GM12878 (cell line): ENCODE results near the gene TRIM74. TPM values are rescaled to one million over a fixed set of nuclear protein-coding genes. Genes with fewer than 3 reads are reported as not detected.
"Not testable (repeated sequence)": the region's sequence is repeated elsewhere in the genome, so short reads cannot be mapped to it uniquely, and the experiment has no call there.

Experiments used
- ATAC-seq: fragments of 200-7000 bp; cut with Tn5 transposase; 3 replicates; pipeline ENCODE4 v1.9.1; 2020; ENCODE audit warnings: mild to moderate bottlenecking, moderate library complexity
- BruUV-seq: library from RNA; stranded (reverse); fragments of 400-500 nt; replicated peaks from 2 replicates; lab custom pipeline; 2021; lab: Mats Ljungman, UMichigan
- CTCF ChIA-PET: fragments of 300-600 bp; sonication (Branson Sonifier 250); formaldehyde crosslinking; extraction: SDS; loops from one replicate; lab custom pipeline; 2021; ENCODE audit warnings: inconsistent platforms; lab: Yijun Ruan, JAX
- POLR2A ChIA-PET: fragments of 350-600 bp; formaldehyde crosslinking; extraction: SDS; loops from one replicate; lab custom pipeline; 2021; ENCODE audit warnings: inconsistent platforms; lab: Charles Lee
- RAD21 ChIA-PET: fragments of 300-600 bp; sonication (Branson Sonifier 250); formaldehyde crosslinking; loops from one replicate; lab custom pipeline; 2023; ENCODE audit warnings: antibody characterized with exemption; ENCODE audit not compliant: unreplicated experiment; lab: Charles Lee
- SMC1A ChIA-PET: fragments of 300-600 bp; sonication (Branson Sonifier 250); formaldehyde crosslinking; loops from one replicate; lab custom pipeline; 2023; ENCODE audit not compliant: unreplicated experiment, uncharacterized antibody; lab: Charles Lee
- DNase-seq: peaks from one replicate; pipeline ENCODE4 v3.0.0-alpha.2; 2011; ENCODE audit warnings: low read depth, low spot score
- FAIRE-seq: peaks from 3 replicates; lab custom pipeline; 2011; peaks lifted over from hg19 to GRCh38; lab: Jason Lieb, UNC
- H2AFZ ChIP-seq: 2 replicates; pipeline ENCODE4 v1.6.0; 2011; ENCODE audit warnings: low read depth, low read length, control low read depth; ENCODE audit not compliant: control insufficient read depth
- H3K27ac ChIP-seq: 2 replicates; pipeline ENCODE4 v1.5.1; 2011; ENCODE audit warnings: control low read depth; ENCODE audit not compliant: control insufficient read depth, insufficient read depth
- H3K27me3 ChIP-seq, 2 experiments: replicated peaks in 1 of 2; 2 replicates each; pipeline versions ENCODE4 v1.6.0 to v1.6.1; 2011; ENCODE audit warnings: low read length in 1 of 2; ENCODE audit not compliant: control insufficient read depth in 2 of 2, insufficient read depth in 2 of 2
- H3K36me3 ChIP-seq, 2 experiments: 2 replicates each; pipeline ENCODE4 v1.5.1; 2011; ENCODE audit warnings: low read length in 1 of 2; ENCODE audit not compliant: control insufficient read depth in 2 of 2, insufficient read depth in 2 of 2
- H3K4me1 ChIP-seq: 2 replicates; pipeline ENCODE4 v1.6.1; 2011; ENCODE audit warnings: mild to moderate bottlenecking, low read length, moderate library complexity, mixed read lengths; ENCODE audit not compliant: control insufficient read depth, insufficient read depth
- H3K4me2 ChIP-seq: 2 replicates; pipeline ENCODE4 v1.6.0; 2011; ENCODE audit warnings: control low read depth; ENCODE audit not compliant: control insufficient read depth, insufficient read depth
- H3K4me3 ChIP-seq: fragments of 200-600 bp; sonication (generic); 2 replicates; pipeline ENCODE4 v1.5.1; 2016
- H3K79me2 ChIP-seq: 2 replicates; pipeline ENCODE4 v1.6.0; 2011; ENCODE audit warnings: low read length; ENCODE audit not compliant: control insufficient read depth, insufficient read depth
- H3K9ac ChIP-seq: 2 replicates; pipeline ENCODE4 v1.8.0; 2011; ENCODE audit warnings: low read length, control low read depth, mixed read lengths; ENCODE audit not compliant: control insufficient read depth, insufficient read depth
- H3K9me3 ChIP-seq: replicated peaks from 3 replicates; pipeline ENCODE4 v1.5.1; 2011; ENCODE audit warnings: mild to moderate bottlenecking, low read length; ENCODE audit not compliant: control insufficient read depth, insufficient read depth
- H4K20me1 ChIP-seq: 2 replicates; pipeline ENCODE4 v1.6.0; 2011; ENCODE audit not compliant: control insufficient read depth, insufficient read depth
- CREB1 ChIP-seq: IDR thresholded peaks from 2 replicates; pipeline ENCODE4 v1.6.1; 2012; ENCODE audit warnings: low read depth, mild to moderate bottlenecking, inconsistent platforms
- RAD21 ChIP-seq: IDR thresholded peaks from 2 replicates; pipeline ENCODE4 v1.6.1; 2011; ENCODE audit warnings: mild to moderate bottlenecking, low read depth, low read length, moderate library complexity; ENCODE audit not compliant: insufficient read depth
- SMC3 ChIP-seq: IDR thresholded peaks from 2 replicates; pipeline ENCODE4 v1.6.1; 2011; ENCODE audit warnings: low read length, improper control_type of control experiment, borderline replicate concordance
- WGBS: methylation state at CpG from one replicate; pipeline ENCODE4 v1.1.6; 2016; ENCODE audit warnings: low lambda C conversion rate; ENCODE audit not compliant: insufficient replicate concordance, insufficient coverage; ENCODE audit errors: missing lambda C conversion rate; 5-methylcytosine and 5-hydroxymethylcytosine counted together
- in situ Hi-C: fragments of 300-500 bp; cut with MboI; formaldehyde crosslinking; loops from 9 replicates; pipeline ENCODE4 v1.14.3; 2018; ENCODE audit warnings: mixed read lengths
- intact Hi-C: fragments of 100-400 bp; cut with micrococcal nuclease; formaldehyde crosslinking; loops from one replicate; pipeline ENCODE4 v1.14.2; 2022; ENCODE audit not compliant: unreplicated experiment
- polyA plus RNA-seq, 11 experiments: library from polyadenylated mRNA; depleted of rRNA in 4 of 11; unstranded in 6 of 11; stranded (reverse) in 5 of 11; fragments of >200 nt; fragmentation: Nextera tagmentation in 4 of 11; fragmentation: Illumina TruSeq in 1 of 11; extraction: Ambion mirVana in 4 of 11; extraction: Trizol in 1 of 11; gene quantifications; 1 replicate in 1 of 11; 2 replicates in 10 of 11; pipeline versions ENCODE4 v1.2.1 to v1.2.3, GENCODE V29; 2011 to 2016; ENCODE audit warnings: inconsistent platforms in 2 of 11, missing spikeins in 2 of 11, low read depth in 1 of 11
- total RNA-seq, 4 experiments: library from RNA; depleted of rRNA in 3 of 4; stranded (reverse); fragments of >200 nt in 3 of 4; fragmentation: Illumina TruSeq in 1 of 4; extraction: Trizol in 1 of 4; gene quantifications; 2 replicates each; pipeline versions ENCODE4 v1.2.1 to v1.2.3, GENCODE V29; 2013 to 2021
- TF ChIP-seq, protein P1 (sequence below), 3 experiments: IDR thresholded peaks in 2 of 3; conservative IDR thresholded peaks in 1 of 3; 2 replicates each; pipeline ENCODE4 v1.5.1; 2011; ENCODE audit warnings: low read depth in 3 of 3, low read length in 3 of 3, mild to moderate bottlenecking in 3 of 3, control low read depth in 2 of 3, moderate library complexity in 2 of 3, inconsistent platforms in 1 of 3, mixed read lengths in 1 of 3; ENCODE audit not compliant: control insufficient read depth in 2 of 3, insufficient read depth in 1 of 3; ENCODE audit errors: extremely low read depth in 1 of 3

Gene TRIM74
- total and polyA plus RNA-seq, 10 of the 15 experiments (the other 5 are each of a cell fraction or from before 2014, with no cell fraction given), result 0.10 to 0.48 (median 0.21) TPM; not detected in 6

DNA sequence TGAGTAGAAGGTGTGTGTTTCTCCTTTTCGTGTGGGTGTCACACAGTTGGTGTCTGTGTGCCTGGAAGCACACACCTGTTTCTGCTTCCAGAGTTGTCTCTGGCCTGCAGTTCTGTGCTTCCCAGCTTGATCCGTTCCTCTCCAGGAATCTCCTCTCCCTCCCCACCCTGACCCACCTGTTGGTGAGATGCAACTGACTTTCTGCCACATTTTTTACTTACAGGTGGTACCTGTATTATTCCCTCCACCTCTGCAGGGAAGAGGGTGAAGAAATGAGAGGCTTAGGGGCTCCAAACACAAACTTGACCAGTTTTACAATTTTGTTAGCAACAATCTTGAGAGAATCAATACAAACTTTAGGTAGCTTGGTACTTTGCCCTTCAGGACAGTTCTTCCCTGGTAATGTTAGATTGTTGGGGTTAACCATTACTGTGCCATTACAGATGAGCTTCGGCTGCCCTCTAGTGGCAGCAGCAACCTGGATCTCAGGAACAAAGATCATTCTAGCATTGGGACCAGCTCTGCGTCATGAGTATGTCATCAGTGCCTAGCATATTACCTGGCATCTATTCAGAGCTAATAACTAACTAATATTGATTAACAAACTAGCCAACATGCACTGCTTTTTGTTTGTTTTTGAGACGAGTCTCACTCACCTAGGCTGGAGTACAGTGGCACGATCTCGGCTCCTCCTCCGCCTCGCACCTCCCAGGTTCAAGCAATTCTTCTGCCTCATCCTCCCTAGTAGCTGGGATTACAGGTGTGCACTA, 54.3 kb downstream of the TRIM74 start:
- SMC1A ChIA-PET, result interaction anchor here (0.7 to 1.7 kb wide), 5 partner anchors 77 to 537 kb away, joined by 3 to 9 read pairs (median 4); partner anchors contain the start of gene TYW1B
- H3K27ac ChIP-seq, FAIRE-seq, H3K4me2 ChIP-seq, H3K4me3 ChIP-seq, H3K9ac ChIP-seq, H3K4me1 ChIP-seq, H3K27me3 ChIP-seq, in situ Hi-C loops, H4K20me1 ChIP-seq, H3K79me2 ChIP-seq, H3K9me3 ChIP-seq, DNase-seq, BruUV-seq, H2AFZ ChIP-seq: not testable (repeated sequence)
- TF ChIP-seq SMC3 (peak; percentile 57; the same call in 1 of the 2 replicates), CREB1 (0 out of 2 replicates have a peak, but pooled peaks have one; percentile 20), RAD21 (peak; percentile 51)
- TF ChIP-seq, protein P1, sequence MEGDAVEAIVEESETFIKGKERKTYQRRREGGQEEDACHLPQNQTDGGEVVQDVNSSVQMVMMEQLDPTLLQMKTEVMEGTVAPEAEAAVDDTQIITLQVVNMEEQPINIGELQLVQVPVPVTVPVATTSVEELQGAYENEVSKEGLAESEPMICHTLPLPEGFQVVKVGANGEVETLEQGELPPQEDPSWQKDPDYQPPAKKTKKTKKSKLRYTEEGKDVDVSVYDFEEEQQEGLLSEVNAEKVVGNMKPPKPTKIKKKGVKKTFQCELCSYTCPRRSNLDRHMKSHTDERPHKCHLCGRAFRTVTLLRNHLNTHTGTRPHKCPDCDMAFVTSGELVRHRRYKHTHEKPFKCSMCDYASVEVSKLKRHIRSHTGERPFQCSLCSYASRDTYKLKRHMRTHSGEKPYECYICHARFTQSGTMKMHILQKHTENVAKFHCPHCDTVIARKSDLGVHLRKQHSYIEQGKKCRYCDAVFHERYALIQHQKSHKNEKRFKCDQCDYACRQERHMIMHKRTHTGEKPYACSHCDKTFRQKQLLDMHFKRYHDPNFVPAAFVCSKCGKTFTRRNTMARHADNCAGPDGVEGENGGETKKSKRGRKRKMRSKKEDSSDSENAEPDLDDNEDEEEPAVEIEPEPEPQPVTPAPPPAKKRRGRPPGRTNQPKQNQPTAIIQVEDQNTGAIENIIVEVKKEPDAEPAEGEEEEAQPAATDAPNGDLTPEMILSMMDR (IDR thresholded peaks at IDR 0.05 in 2 of 3, conservative IDR thresholded peaks at IDR 0.05 in 1 of 3; ENCODE audit: control insufficient read depth in 2 of 3, extremely low read depth in 1 of 3, insufficient read depth in 1 of 3, low read depth in 3 of 3, low read length in 3 of 3), result peak; percentile 38 to 67 (median 53)
- ATAC-seq, result peak; percentile 99
- CTCF ChIA-PET, result interaction anchor here (0.6 to 3.2 kb wide), 9 partner anchors 9 to 820 kb away, joined by 3 to 48 read pairs (median 4); partner anchors contain the start of gene TYW1B
- RAD21 ChIA-PET, result interaction anchor here (0.6 to 2.1 kb wide), 3 partner anchors 86 to 90 kb away, joined by 5 to 12 read pairs (median 8); partner anchors contain the start of gene TYW1B
- peaks cover 4 to 13% of the 10 kb centered on the region in 2 experiments; a peak in 3 of 4 replicates for H3K36me3 ChIP-seq
- intact Hi-C loops, result loop anchor here (1.0 kb wide), 1 partner anchor 90 kb away; no protein-coding TSS in a partner anchor
- 59% methylated on average over 9 of the region's 9 CpGs for WGBS
- POLR2A ChIA-PET, result interaction anchor here (0.6 kb wide), 1 partner anchor 1313 kb away, joined by 4 read pairs; no protein-coding TSS in a partner anchor

DNA sequence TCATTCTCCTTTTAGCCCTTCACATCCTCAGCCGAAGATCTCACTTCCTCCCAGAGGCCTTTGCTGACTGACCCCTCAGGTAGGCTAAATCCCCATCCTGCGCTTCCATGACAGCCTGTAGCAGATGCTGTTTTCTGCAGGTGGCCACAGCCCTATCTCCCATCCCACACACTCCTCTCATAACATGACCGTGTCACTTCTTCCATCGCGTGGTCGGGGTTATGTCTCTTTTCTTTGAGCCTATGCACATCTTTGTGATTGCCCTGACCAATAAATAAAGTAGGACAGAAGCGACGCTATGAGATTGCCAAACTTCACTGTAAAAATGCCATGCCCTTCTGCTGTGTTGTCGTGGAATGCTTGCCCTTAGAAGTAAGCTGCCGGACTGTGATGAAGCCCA, 55.5 kb downstream of the TRIM74 start:
- DNase-seq, in situ Hi-C loops, H4K20me1 ChIP-seq, SMC1A ChIA-PET, H3K79me2 ChIP-seq, H3K4me3 ChIP-seq, CTCF ChIA-PET, FAIRE-seq, BruUV-seq, H3K9me3 ChIP-seq, ATAC-seq, H2AFZ ChIP-seq, H3K27ac ChIP-seq, H3K4me1 ChIP-seq, H3K9ac ChIP-seq, H3K4me2 ChIP-seq, POLR2A ChIA-PET, H3K27me3 ChIP-seq, intact Hi-C loops: not testable (repeated sequence)
- 70% methylated on average over 10 of the region's 10 CpGs for WGBS
- RAD21 ChIA-PET, result interaction anchor here (0.7 kb wide), 1 partner anchor 88 kb away, joined by 4 read pairs; no protein-coding TSS in a partner anchor
- peaks cover 0 to 13% of the 10 kb centered on the region in 2 experiments; a peak in 3 of 4 replicates for H3K36me3 ChIP-seq

DNA sequence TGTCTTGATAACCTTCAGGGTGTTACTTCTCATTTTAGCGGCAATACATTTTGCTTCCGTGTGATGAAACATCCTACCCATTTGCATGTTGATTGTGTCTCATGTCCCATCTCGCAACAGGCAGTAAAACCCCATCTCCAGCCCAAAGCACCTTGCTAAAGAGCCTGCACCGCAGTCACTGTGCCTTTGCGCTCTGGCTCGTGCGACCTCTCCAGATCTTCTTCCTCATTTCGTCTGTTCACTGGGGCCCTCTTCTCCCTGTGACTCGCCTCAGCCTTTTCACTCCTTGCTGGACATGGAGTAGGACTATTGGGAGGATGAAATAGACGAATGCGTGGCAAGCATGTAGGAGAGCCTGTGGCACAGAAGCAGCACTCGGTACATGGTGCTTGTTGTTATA, 57.9 kb downstream of the TRIM74 start:
- RAD21 ChIA-PET, H3K27me3 ChIP-seq, H3K27ac ChIP-seq, POLR2A ChIA-PET, ATAC-seq, intact Hi-C loops, in situ Hi-C loops, H3K9ac ChIP-seq, CTCF ChIA-PET, H3K4me1 ChIP-seq, H3K9me3 ChIP-seq, SMC1A ChIA-PET, H3K79me2 ChIP-seq, DNase-seq, BruUV-seq, H3K4me2 ChIP-seq, FAIRE-seq, H3K4me3 ChIP-seq, H2AFZ ChIP-seq, H4K20me1 ChIP-seq: not testable (repeated sequence)
- WGBS, result 94% methylated on average over 10 of the region's 12 CpGs
- H3K36me3 ChIP-seq, result peaks cover 0 to 13% of the 10 kb centered on the region in 2 experiments; a peak in 3 of 4 replicates
